Measurements from ENCODE around the gene PLEKHN1.

The PLEKHN1 gene

DNA sequence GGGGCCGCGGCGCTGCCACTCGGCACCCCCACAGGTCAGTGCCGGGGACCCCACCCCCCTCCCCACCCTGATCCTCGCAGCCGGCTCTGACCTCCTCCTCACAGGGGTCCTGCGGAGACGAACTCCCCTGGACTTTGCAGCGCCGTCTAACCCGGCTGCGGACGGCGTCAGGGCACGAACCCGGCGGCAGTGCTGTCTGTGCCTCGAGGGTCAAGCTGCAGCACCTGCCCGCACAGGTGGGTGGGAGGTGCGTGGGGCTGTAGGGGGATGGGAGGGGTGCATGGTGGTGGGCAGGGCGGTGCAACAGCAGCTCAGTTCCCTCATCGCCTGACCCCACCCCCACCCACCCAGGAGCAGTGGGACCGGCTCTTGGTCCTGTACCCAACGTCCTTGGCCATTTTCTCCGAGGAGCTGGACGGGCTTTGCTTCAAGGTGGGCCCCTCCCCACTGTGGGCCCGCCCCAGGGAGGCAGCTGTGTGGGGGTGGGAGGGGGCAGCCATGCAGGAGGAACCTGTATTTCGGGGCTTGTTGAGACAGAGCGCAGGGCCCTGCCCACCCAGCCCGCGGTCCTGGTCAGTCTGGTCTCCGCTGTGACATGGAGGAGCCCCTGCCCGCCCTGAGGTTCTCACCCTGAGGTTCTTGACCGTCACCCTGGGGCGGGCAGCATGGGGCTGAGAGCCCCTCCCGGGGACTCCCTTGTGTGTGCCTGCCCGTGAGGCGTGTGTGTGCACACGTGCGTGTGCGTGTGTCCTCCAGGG is 4.9 kb downstream of the PLEKHN1 start:
- Histone ChIP-seq H3K4me3 (ENCODE audit: low read length) (no peak overlapping the region), H3K9me2 (replicated peaks; ENCODE audit: insufficient read depth, low read length) (no peaks in the 10 kb centered on the region), H3K79me2 (ENCODE audit: low read length) (no peaks in the 10 kb centered on the region), H3K9ac (ENCODE audit: low read length) (no peak overlapping the region), H2AFZ (ENCODE audit: low read length) (no peak overlapping the region), H3F3A (ENCODE audit: insufficient read depth, low read length) (peaks cover 4% of the 10 kb centered on the region; the same call in 1 of the 2 replicates), H3K4me2 (ENCODE audit: low read depth, low read length) (no peak overlapping the region), H3K36me3 (replicated peaks; ENCODE audit: insufficient read depth, low read length) (no peaks in the 10 kb centered on the region), H3K4me1 (ENCODE audit: low read length) (peaks cover 3% of the 10 kb centered on the region), H3K27ac (ENCODE audit: low read length) (no peak overlapping the region), H4K20me1 (ENCODE audit: insufficient read depth, low read length) (no peaks in the 10 kb centered on the region), H3K9me3 (replicated peaks; ENCODE audit: insufficient read depth, low read length) (no peaks in the 10 kb centered on the region), H3K27me3 (replicated peaks; ENCODE audit: insufficient read depth, low read length) (peaks cover 13% of the 10 kb centered on the region; the same call in 1 of the 2 replicates)
- no peak for DNase-seq
- no peak for TF ChIP-seq EZH2phosphoT487 (IDR thresholded peaks at IDR 0.05; ENCODE audit: low read length)

DNA sequence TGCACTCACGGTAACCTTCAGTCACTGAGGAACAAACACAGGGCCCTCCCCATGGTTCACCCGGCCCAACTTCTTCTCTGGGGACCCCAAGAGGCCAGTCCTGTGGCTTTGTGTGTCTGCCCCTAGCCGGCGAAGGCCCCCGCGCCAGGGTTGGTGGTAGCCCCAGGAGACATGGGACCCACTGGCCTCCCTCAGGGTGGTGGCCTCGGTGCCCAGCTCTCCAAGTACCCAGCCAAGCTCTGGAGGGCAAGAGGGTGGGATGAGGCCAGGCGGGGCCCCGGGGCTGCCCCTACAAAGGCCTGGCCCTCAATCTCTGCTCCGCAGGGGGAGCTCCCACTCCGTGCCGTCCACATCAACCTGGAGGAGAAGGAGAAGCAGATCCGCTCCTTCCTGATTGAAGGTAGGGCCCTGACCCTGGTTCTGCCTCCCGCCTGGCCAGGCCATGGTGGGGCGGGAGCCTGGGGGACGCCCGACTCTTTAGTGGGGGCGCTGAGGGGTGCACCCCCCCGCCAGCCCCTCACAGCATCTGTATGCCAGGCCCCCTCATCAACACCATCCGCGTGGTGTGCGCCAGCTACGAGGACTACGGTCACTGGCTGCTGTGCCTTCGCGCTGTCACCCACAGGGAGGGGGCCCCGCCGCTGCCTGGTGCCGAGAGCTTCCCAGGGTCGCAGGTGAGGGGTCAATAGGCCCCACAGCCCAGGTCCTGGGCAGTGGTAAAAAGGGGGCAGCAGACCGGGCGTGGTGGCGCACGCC is 5.6 kb downstream of the PLEKHN1 start:
- H3K9me2 ChIP-seq (replicated peaks; ENCODE audit: insufficient read depth, low read length): no peaks in the 10 kb centered on the region
- no peaks in the 10 kb centered on the region for H3F3A ChIP-seq (ENCODE audit: insufficient read depth, low read length)
- H3K4me2 ChIP-seq (ENCODE audit: low read depth, low read length): no peak overlapping the region
- TF ChIP-seq, protein P1, sequence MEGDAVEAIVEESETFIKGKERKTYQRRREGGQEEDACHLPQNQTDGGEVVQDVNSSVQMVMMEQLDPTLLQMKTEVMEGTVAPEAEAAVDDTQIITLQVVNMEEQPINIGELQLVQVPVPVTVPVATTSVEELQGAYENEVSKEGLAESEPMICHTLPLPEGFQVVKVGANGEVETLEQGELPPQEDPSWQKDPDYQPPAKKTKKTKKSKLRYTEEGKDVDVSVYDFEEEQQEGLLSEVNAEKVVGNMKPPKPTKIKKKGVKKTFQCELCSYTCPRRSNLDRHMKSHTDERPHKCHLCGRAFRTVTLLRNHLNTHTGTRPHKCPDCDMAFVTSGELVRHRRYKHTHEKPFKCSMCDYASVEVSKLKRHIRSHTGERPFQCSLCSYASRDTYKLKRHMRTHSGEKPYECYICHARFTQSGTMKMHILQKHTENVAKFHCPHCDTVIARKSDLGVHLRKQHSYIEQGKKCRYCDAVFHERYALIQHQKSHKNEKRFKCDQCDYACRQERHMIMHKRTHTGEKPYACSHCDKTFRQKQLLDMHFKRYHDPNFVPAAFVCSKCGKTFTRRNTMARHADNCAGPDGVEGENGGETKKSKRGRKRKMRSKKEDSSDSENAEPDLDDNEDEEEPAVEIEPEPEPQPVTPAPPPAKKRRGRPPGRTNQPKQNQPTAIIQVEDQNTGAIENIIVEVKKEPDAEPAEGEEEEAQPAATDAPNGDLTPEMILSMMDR (IDR thresholded peaks at IDR 0.05; ENCODE audit: low read length): no peak
- TF ChIP-seq EZH2phosphoT487 (IDR thresholded peaks at IDR 0.05; ENCODE audit: low read length) (no peak), EZH2 (optimal IDR thresholded peaks at IDR 0.05; ENCODE audit: low read depth, low read length) (no peak)
- H4K20me1 ChIP-seq (ENCODE audit: insufficient read depth, low read length): no peaks in the 10 kb centered on the region
- no peaks in the 10 kb centered on the region for H3K36me3 ChIP-seq (replicated peaks; ENCODE audit: insufficient read depth, low read length)
- peaks cover 13% of the 10 kb centered on the region; the same call in 1 of the 2 replicates for H3K27me3 ChIP-seq (replicated peaks; ENCODE audit: insufficient read depth, low read length)
- no peaks in the 10 kb centered on the region for H3K79me2 ChIP-seq (ENCODE audit: low read length)
- H3K27ac ChIP-seq (ENCODE audit: low read length): no peak overlapping the region
- H3K4me3 ChIP-seq (ENCODE audit: low read length): no peak overlapping the region
- no peak overlapping the region for H2AFZ ChIP-seq (ENCODE audit: low read length)
- no peak for DNase-seq
- no peak overlapping the region for H3K9ac ChIP-seq (ENCODE audit: low read length)
- no peaks in the 10 kb centered on the region for H3K9me3 ChIP-seq (replicated peaks; ENCODE audit: insufficient read depth, low read length)
- peaks cover 2% of the 10 kb centered on the region; the same call in 1 of the 2 replicates for H3K4me1 ChIP-seq (ENCODE audit: low read length)

- peaks cover 13% of the 10 kb centered on the region; the same call in 1 of the 2 replicates for H3K27me3 ChIP-seq (replicated peaks; ENCODE audit: insufficient read depth, low read length)
- no peak overlapping the region for H3K9ac ChIP-seq (ENCODE audit: low read length)
- H3F3A ChIP-seq (ENCODE audit: insufficient read depth, low read length): no peaks in the 10 kb centered on the region
- H3K4me1 ChIP-seq (ENCODE audit: low read length): no peaks in the 10 kb centered on the region
- no peaks in the 10 kb centered on the region for H3K9me3 ChIP-seq (replicated peaks; ENCODE audit: insufficient read depth, low read length)
- no peak overlapping the region for H3K4me3 ChIP-seq (ENCODE audit: low read length)
- no peak overlapping the region for H3K4me2 ChIP-seq (ENCODE audit: low read depth, low read length)
- no peak for TF ChIP-seq EZH2 (optimal IDR thresholded peaks at IDR 0.05; ENCODE audit: low read depth, low read length)
- no peak for TF ChIP-seq EZH2phosphoT487 (IDR thresholded peaks at IDR 0.05; ENCODE audit: low read length)
- TF ChIP-seq, protein P1 (IDR thresholded peaks at IDR 0.05; ENCODE audit: low read length): no peak
- H2AFZ ChIP-seq (ENCODE audit: low read length): no peak overlapping the region
- H4K20me1 ChIP-seq (ENCODE audit: insufficient read depth, low read length): no peaks in the 10 kb centered on the region
- no peaks in the 10 kb centered on the region for H3K9me2 ChIP-seq (replicated peaks; ENCODE audit: insufficient read depth, low read length)
- H3K36me3 ChIP-seq (replicated peaks; ENCODE audit: insufficient read depth, low read length): no peaks in the 10 kb centered on the region
- H3K79me2 ChIP-seq (ENCODE audit: low read length): no peaks in the 10 kb centered on the region
- no peak overlapping the region for H3K27ac ChIP-seq (ENCODE audit: low read length)
- no peak for DNase-seq
These were observed 6.6 kb downstream of the PLEKHN1 start for GRCh38 chr1:972726-973458.
